Stimulated activated CD8-positive, alpha-beta memory T cell treated with anti-CD3 and anti-CD28 coated beads, Interleukin-4, amount 100 ng/mL, for 1 hour (primary cell): Measurements from ENCODE around the gene OR5K1.

Experiments
- DNase-seq, 2 donors: peaks; one replicate each; pipeline ENCODE4 v3.0.0-alpha.2; 2020; ENCODE audit warnings: low read depth in 2 of 2, low spot score in 1 of 2

OR5K1 gene

GRCh38 chr3:98513736-98514135 lies 50.7 kb downstream of the OR5K1 start:
- DNase-seq: no peak

- no peak for DNase-seq
Observed at GRCh38 chr3:98514948-98515347, 51.9 kb downstream of the OR5K1 start.

- DNase-seq: no peak
Observed at GRCh38 chr3:98518816-98519215, 55.8 kb downstream of the OR5K1 start.

- DNase-seq: no peak
Observed at GRCh38 chr3:98519351-98519750, 56.4 kb downstream of the OR5K1 start.

GRCh38 chr3:98521897-98522543 lies 59.0 kb downstream of the OR5K1 start:
- DNase-seq: peak in 1 of 2 donors; percentile 23
